Measurements from ENCODE around the gene FRYL. TPM values are rescaled to one million over a fixed set of nuclear protein-coding genes. Genes with fewer than 3 reads are reported as not detected.
"Not testable (repeated sequence)": the region's sequence is repeated elsewhere in the genome, so short reads cannot be mapped to it uniquely, and the experiment has no call there.

The FRYL gene
- total RNA-seq, 1 donor from 2014 or later = 190 TPM

DNA sequence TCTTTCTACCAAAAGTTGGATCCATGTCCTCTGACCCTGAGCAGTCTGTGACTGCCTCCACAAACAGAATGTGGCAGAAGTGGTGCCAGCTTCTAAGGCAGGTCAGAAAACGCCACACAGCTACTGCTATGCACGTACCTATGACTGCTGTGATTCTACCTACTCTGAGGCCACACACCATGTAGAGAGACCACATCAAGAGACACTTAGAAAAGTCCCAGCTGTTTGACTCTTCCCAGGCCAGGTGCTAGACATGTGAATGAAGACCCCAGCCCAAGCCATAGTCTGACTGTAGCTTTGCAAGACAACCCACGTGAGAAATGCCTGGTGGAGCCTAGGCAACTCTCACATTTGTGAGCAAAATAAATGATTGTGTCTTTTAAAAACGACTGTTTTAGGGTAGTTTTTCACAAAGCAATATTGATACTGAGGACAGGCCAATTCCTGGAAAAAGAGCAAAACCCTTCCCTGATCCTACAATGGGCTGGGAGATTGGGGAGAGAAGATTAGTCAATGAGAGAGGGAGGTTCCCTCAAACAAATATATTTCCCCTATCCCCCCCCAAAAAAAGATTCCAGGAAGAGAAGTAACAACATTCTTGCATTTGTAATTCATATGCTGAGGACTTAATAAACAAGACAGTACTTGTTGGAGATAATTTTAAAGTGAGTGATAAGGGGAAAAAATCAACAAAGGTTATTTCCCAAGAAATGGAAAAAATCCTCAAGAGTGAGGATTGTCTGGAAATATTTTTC is 33.3 kb downstream of the FRYL start:
- Mint-ChIP-seq H3K27ac (ENCODE audit: unreplicated experiment) (no peak overlapping the region), H3K9me3 (ENCODE audit: unreplicated experiment) (peaks cover 5% of the 10 kb centered on the region)
- no peak for TF ChIP-seq CTCF (IDR thresholded peaks at IDR 0.05; ENCODE audit: partially characterized antibody, unreplicated experiment)

DNA sequence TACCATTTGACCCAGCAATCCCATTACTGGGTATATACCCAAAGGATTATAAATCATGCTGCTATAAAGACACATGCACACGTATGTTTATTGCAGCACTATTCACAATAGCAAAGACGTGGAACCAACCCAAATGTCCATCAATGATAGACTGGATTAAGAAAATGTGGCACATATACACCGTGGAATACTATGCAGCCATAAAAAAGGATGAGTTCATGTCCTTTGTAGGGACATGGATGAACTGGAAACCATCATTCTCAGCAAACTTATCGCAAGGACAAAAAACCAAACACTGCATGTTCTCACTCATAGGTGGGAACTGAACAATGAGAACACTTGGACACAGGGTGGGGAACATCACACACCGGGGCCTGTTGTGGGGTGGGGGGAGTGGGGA is 34.9 kb downstream of the FRYL start:
- not testable (repeated sequence) for H3K4me3 Mint-ChIP-seq (ENCODE audit: unreplicated experiment); DNase-seq; H3K27me3 Mint-ChIP-seq (ENCODE audit: unreplicated experiment); H3K36me3 Mint-ChIP-seq (ENCODE audit: unreplicated experiment); H3K27ac Mint-ChIP-seq (ENCODE audit: unreplicated experiment); H3K9me3 Mint-ChIP-seq (ENCODE audit: unreplicated experiment)
- peaks cover 16% of the 10 kb centered on the region for H3K4me1 Mint-ChIP-seq (ENCODE audit: low read depth, unreplicated experiment)

More for the DNA sequence above, 33.3 kb downstream of the FRYL start:
- no peak for DNase-seq
- H3K27me3 Mint-ChIP-seq (ENCODE audit: unreplicated experiment) = no peaks in the 10 kb centered on the region
- no peak overlapping the region for H3K4me3 Mint-ChIP-seq (ENCODE audit: unreplicated experiment)
- peaks cover 6% of the 10 kb centered on the region for H3K36me3 Mint-ChIP-seq (ENCODE audit: unreplicated experiment)
- H3K4me1 Mint-ChIP-seq (ENCODE audit: low read depth, unreplicated experiment) = peaks cover 31% of the 10 kb centered on the region

DNA sequence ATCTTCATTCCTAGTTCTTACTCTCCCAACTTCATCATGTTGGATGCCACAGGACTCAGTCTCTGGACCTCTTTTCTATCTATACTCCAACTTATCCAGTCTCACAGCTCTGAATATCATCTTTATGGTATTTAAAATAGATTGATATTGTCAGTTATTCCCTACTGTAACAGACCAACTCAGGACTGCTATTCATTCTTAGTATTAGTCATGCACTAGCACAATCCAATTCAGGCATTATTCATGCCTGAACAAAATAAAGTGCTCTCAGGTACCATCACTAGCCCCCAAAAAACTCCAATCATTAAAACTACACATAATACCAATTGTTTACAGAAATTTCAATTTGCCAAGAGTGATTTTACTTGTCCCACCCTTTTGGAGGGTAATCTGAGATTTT is 37.7 kb downstream of the FRYL start:
- no peak for TF ChIP-seq CTCF (IDR thresholded peaks at IDR 0.05; ENCODE audit: partially characterized antibody, unreplicated experiment)
- H3K4me1 Mint-ChIP-seq (ENCODE audit: low read depth, unreplicated experiment) = peaks cover 6% of the 10 kb centered on the region

DNA sequence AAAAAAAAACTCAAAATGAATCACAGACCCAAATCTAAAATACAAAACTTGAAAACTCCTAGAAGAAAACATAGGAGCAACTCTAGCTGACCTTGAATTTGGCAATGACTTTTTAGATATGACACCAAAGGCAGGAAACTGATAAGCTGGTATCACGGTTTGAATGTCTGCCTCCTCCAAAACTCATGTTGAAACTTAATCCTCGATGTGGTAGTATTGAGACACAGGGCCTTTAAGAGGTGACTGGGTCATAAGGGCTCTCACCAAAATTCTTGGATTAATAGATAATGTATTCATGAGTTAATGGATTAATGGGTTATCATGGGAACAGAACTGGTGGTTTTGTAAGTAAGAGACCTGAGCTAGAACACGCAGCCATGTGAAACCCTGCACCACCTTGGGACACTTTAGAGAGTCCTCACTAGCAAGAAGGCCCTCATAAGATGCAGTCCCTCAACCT is 40.5 kb downstream of the FRYL start:
- Mint-ChIP-seq H3K4me1 (ENCODE audit: low read depth, unreplicated experiment) (no peaks in the 10 kb centered on the region), H3K27ac (ENCODE audit: unreplicated experiment) (no peak overlapping the region), H3K36me3 (ENCODE audit: unreplicated experiment) (no peaks in the 10 kb centered on the region), H3K4me3 (ENCODE audit: unreplicated experiment) (no peak overlapping the region), H3K27me3 (ENCODE audit: unreplicated experiment) (peaks cover 2% of the 10 kb centered on the region), H3K9me3 (ENCODE audit: unreplicated experiment) (peaks cover 6% of the 10 kb centered on the region)
- no peak for TF ChIP-seq CTCF (IDR thresholded peaks at IDR 0.05; ENCODE audit: partially characterized antibody, unreplicated experiment)
- no peak for DNase-seq

More for the DNA sequence above, 37.7 kb downstream of the FRYL start:
- Mint-ChIP-seq H3K4me3 (ENCODE audit: unreplicated experiment) (no peak overlapping the region), H3K36me3 (ENCODE audit: unreplicated experiment) (no peaks in the 10 kb centered on the region), H3K27ac (ENCODE audit: unreplicated experiment) (no peak overlapping the region), H3K9me3 (ENCODE audit: unreplicated experiment) (peaks cover 4% of the 10 kb centered on the region), H3K27me3 (ENCODE audit: unreplicated experiment) (no peaks in the 10 kb centered on the region)
- DNase-seq = no peak

GRCh38 chr4:48738856-48739255 is 41.2 kb downstream of the FRYL start:
- no peak for TF ChIP-seq CTCF (IDR thresholded peaks at IDR 0.05; ENCODE audit: partially characterized antibody, unreplicated experiment)
- H3K36me3 Mint-ChIP-seq (ENCODE audit: unreplicated experiment) = peaks cover 6% of the 10 kb centered on the region

GRCh38 chr4:48728906-48729496 is 51.1 kb downstream of the FRYL start:
- H3K27me3 Mint-ChIP-seq (ENCODE audit: unreplicated experiment); H3K4me3 Mint-ChIP-seq (ENCODE audit: unreplicated experiment); H3K36me3 Mint-ChIP-seq (ENCODE audit: unreplicated experiment); DNase-seq: not testable (repeated sequence)
- H3K4me1 Mint-ChIP-seq (ENCODE audit: low read depth, unreplicated experiment) = peaks cover 53% of the 10 kb centered on the region
- H3K27ac Mint-ChIP-seq (ENCODE audit: unreplicated experiment) = peak overlapping the region; percentile 1
- peaks cover 10% of the 10 kb centered on the region for H3K9me3 Mint-ChIP-seq (ENCODE audit: unreplicated experiment)

More at GRCh38 chr4:48738856-48739255, 41.2 kb downstream of the FRYL start:
- Mint-ChIP-seq H3K27me3 (ENCODE audit: unreplicated experiment) (peaks cover 2% of the 10 kb centered on the region), H3K27ac (ENCODE audit: unreplicated experiment) (no peak overlapping the region), H3K9me3 (ENCODE audit: unreplicated experiment) (peaks cover 11% of the 10 kb centered on the region), H3K4me3 (ENCODE audit: unreplicated experiment) (no peak overlapping the region), H3K4me1 (ENCODE audit: low read depth, unreplicated experiment) (no peaks in the 10 kb centered on the region)
- DNase-seq = no peak

Data from glutamatergic neuron (in vitro differentiated cells).